Left cardiac atrium (tissue), 4 donors: ENCODE measurements around the gene SPATS2L. TPM values are rescaled to one million over a fixed set of nuclear protein-coding genes. Genes with fewer than 3 reads are reported as not detected.

Experiments used
- ATAC-seq, 2 donors: fragments of 200-7000 bp; cut with Tn5 transposase; one replicate each; pipeline ENCODE4 v1.9.1; 2020; ENCODE audit warnings: mild to moderate bottlenecking in 2 of 2, moderate library complexity in 2 of 2
- DNase-seq: peaks from one replicate; pipeline ENCODE4 v3.0.0-alpha.2; 2020
- intact Hi-C, 2 donors: fragments of 100-400 bp; cut with DNase I; formaldehyde crosslinking; loops; one replicate each; pipeline versions ENCODE4 v1.14.1 to v1.15.1; 2022 to 2023
- total RNA-seq, 2 donors: library from RNA; stranded (reverse); fragmentation: NEBNext Ultra II Directional; extraction: Animal tissue kit (Norgen Biotek cat#: 25700); gene quantifications; one replicate each; pipeline ENCODE4 v1.2.1, GENCODE V29; 2021
- donor health status: DM: no; HTN: yes; CAD: no.
- donor health status: DM: no; HTN: yes; CAD: no; lungs with severe emphysema.
- donor health status: DM: yes; HTN: yes; CAD: no.
- donor health status: Dilated cardiomyopathy.

The SPATS2L gene
- total RNA-seq, 2 donors from 2014 or later: 95.7 to 117 TPM

- intact Hi-C loops: no loop called here
- DNase-seq (no peak), ATAC-seq (no peak)
These were observed 19.9 kb upstream of the SPATS2L start for GRCh38 chr2:200286578-200286977.

GRCh38 chr2:200288670-200289429 lies 17.6 kb upstream of the SPATS2L start:
- intact Hi-C loops: no loop called here
- DNase-seq: no peak
- ATAC-seq: peak; percentile 24 to 30

- ATAC-seq (peak in 1 of 2 donors; percentile 38), DNase-seq (no peak)
- intact Hi-C loops: no loop called here
These were observed 10.4 kb upstream of the SPATS2L start for GRCh38 chr2:200296118-200296517.

- intact Hi-C loops: no loop called here
- DNase-seq (no peak), ATAC-seq (no peak)
These were observed 9.4 kb upstream of the SPATS2L start for GRCh38 chr2:200297100-200297499.

GRCh38 chr2:200297989-200298388 lies 8.5 kb upstream of the SPATS2L start:
- no peak for DNase-seq

GRCh38 chr2:200298816-200299215 lies 7.7 kb upstream of the SPATS2L start:
- no peak for DNase-seq
- ATAC-seq: no peak
- intact Hi-C loops: no loop called here

More at GRCh38 chr2:200297989-200298388, 8.5 kb upstream of the SPATS2L start:
- no peak for ATAC-seq
- intact Hi-C loops: no loop called here

- intact Hi-C loops: loop anchor here in 1 of 2 donors (10.0 kb wide), 1 partner anchor 165 kb away; no protein-coding TSS in a partner anchor
- ATAC-seq: no peak
- DNase-seq: no peak
These were observed 6.4 kb upstream of the SPATS2L start for GRCh38 chr2:200300065-200300464.

GRCh38 chr2:200300638-200301314 lies 5.7 kb upstream of the SPATS2L start:
- ATAC-seq: peak; percentile 70 to 83
- intact Hi-C loops: loop anchor here in 1 of 2 donors (10.0 kb wide), 1 partner anchor 164 kb away; no protein-coding TSS in a partner anchor
- peak; percentile 27 for DNase-seq

GRCh38 chr2:200301953-200302858 lies 4.3 kb upstream of the SPATS2L start:
- DNase-seq (no peak), ATAC-seq (no peak)
- intact Hi-C loops: loop anchor here in 1 of 2 donors (10.0 kb wide), 1 partner anchor 163 kb away; no protein-coding TSS in a partner anchor

GRCh38 chr2:200302940-200303727 lies 3.4 kb upstream of the SPATS2L start:
- intact Hi-C loops: loop anchor here in 1 of 2 donors (10.0 kb wide), 1 partner anchor 162 kb away; no protein-coding TSS in a partner anchor
- no peak for ATAC-seq

GRCh38 chr2:200305797-200306195 lies 697 bp upstream of the SPATS2L start:
- DNase-seq (peak; percentile 39), ATAC-seq (peak; percentile 14 to 37)
- intact Hi-C loops: loop anchor here in 1 of 2 donors (5.0 to 10.0 kb wide), 2 partner anchors 159 to 318 kb away; no protein-coding TSS in a partner anchor

More at GRCh38 chr2:200302940-200303727, 3.4 kb upstream of the SPATS2L start:
- no peak for DNase-seq

- peak; percentile 66 to 68 for ATAC-seq
- intact Hi-C loops: loop anchor here in 1 of 2 donors (5.0 to 10.0 kb wide), 2 partner anchors 158 to 320 kb away; no protein-coding TSS in a partner anchor
These were observed 634 bp downstream of the SPATS2L start for GRCh38 chr2:200306931-200307723.

GRCh38 chr2:200307724-200308545 lies 1.4 kb downstream of the SPATS2L start:
- ATAC-seq: no peak
- intact Hi-C loops: loop anchor here in 1 of 2 donors (5.0 to 10.0 kb wide), 2 partner anchors 157 to 321 kb away; no protein-coding TSS in a partner anchor
- no peak for DNase-seq

More at GRCh38 chr2:200306931-200307723, 634 bp downstream of the SPATS2L start:
- DNase-seq: peak; percentile 63

GRCh38 chr2:200308546-200309295 lies 2.2 kb downstream of the SPATS2L start:
- ATAC-seq (no peak), DNase-seq (no peak)
- intact Hi-C loops: loop anchor here in 1 of 2 donors (5.0 to 10.0 kb wide), 2 partner anchors 156 to 321 kb away; no protein-coding TSS in a partner anchor

- DNase-seq (no peak), ATAC-seq (no peak)
- intact Hi-C loops: loop anchor here in 1 of 2 donors (5.0 to 10.0 kb wide), 2 partner anchors 155 to 322 kb away; no protein-coding TSS in a partner anchor
These were observed 3.0 kb downstream of the SPATS2L start for GRCh38 chr2:200309296-200310049.
